ENCODE measurements around the gene VWA3A.
"Not testable (repeated sequence)": the region's sequence is repeated elsewhere in the genome, so short reads cannot be mapped to it uniquely, and the experiment has no call there.

The VWA3A gene

GRCh38 chr16:22132801-22133200, 40.5 kb downstream of the VWA3A start:
- no peak for DNase-seq (ENCODE audit: low spot score)

GRCh38 chr16:22138482-22138881, 46.1 kb downstream of the VWA3A start:
- DNase-seq (ENCODE audit: low spot score): no peak

GRCh38 chr16:22139008-22139407, 46.7 kb downstream of the VWA3A start:
- no peak for DNase-seq (ENCODE audit: low spot score)

- no peak for DNase-seq (ENCODE audit: low spot score)
These were observed 47.4 kb downstream of the VWA3A start for GRCh38 chr16:22139732-22140131.

GRCh38 chr16:22141767-22142166, 49.4 kb downstream of the VWA3A start:
- no peak for DNase-seq (ENCODE audit: low spot score)

- no peak for DNase-seq (ENCODE audit: low spot score)
These were observed 52.2 kb downstream of the VWA3A start for GRCh38 chr16:22144520-22144919.

GRCh38 chr16:22147853-22148252, 55.5 kb downstream of the VWA3A start:
- DNase-seq (ENCODE audit: low spot score): no peak

- no peak for DNase-seq (ENCODE audit: low spot score)
These were observed 59.1 kb downstream of the VWA3A start for GRCh38 chr16:22151246-22151998.

- DNase-seq (ENCODE audit: low spot score): no peak
These were observed 60.0 kb downstream of the VWA3A start for GRCh38 chr16:22152316-22152715.

GRCh38 chr16:22153078-22153477, 60.7 kb downstream of the VWA3A start:
- DNase-seq (ENCODE audit: low spot score): not testable (repeated sequence)

GRCh38 chr16:22161401-22161800, 69.1 kb downstream of the VWA3A start:
- no peak for DNase-seq (ENCODE audit: low spot score)

GRCh38 chr16:22161999-22162655, 69.8 kb downstream of the VWA3A start, which contains the start of gene SDR42E2:
TSS of gene SDR42E2 (plus strand) at chr16:22162506. CDS start at chr16:22165583, 3,077 bp downstream.
- no peak for DNase-seq (ENCODE audit: low spot score)

GRCh38 chr16:22162656-22163009, 70.3 kb downstream of the VWA3A start:
- no peak for DNase-seq (ENCODE audit: low spot score)

- DNase-seq (ENCODE audit: low spot score): no peak
These were observed 71.5 kb downstream of the VWA3A start for GRCh38 chr16:22163806-22164205.

- no peak for DNase-seq (ENCODE audit: low spot score)
These were observed 72.1 kb downstream of the VWA3A start for GRCh38 chr16:22164482-22164881.

- no peak for DNase-seq (ENCODE audit: low spot score)
These were observed 73.4 kb downstream of the VWA3A start for GRCh38 chr16:22165508-22166285.

- no peak for DNase-seq (ENCODE audit: low spot score)
These were observed 79.6 kb downstream of the VWA3A start for GRCh38 chr16:22171953-22172352.

GRCh38 chr16:22172642-22173041, 80.3 kb downstream of the VWA3A start:
- DNase-seq (ENCODE audit: low spot score): not testable (repeated sequence)

GRCh38 chr16:22174642-22175041, 82.3 kb downstream of the VWA3A start:
- DNase-seq (ENCODE audit: low spot score): no peak

- no peak for DNase-seq (ENCODE audit: low spot score)
These were observed 85.9 kb downstream of the VWA3A start for GRCh38 chr16:22177968-22178930.

- no peak for DNase-seq (ENCODE audit: low spot score)
These were observed 89.1 kb downstream of the VWA3A start for GRCh38 chr16:22181426-22181825.

GRCh38 chr16:22181843-22182242, 89.5 kb downstream of the VWA3A start:
- no peak for DNase-seq (ENCODE audit: low spot score)

Data from hematopoietic multipotent progenitor cell treated with erythropoietin and hydrocortisone succinate and interleukin-3 and kit ligand, for 15 days (in vitro differentiated cells).